Stimulated activated CD8-positive, alpha-beta memory T cell treated with anti-CD3 and anti-CD28 coated beads, Interleukin-15, amount 100 ng/mL, for 48 hours (primary cell): ENCODE data around the gene AATK.

Experiments
- DNase-seq, 2 donors: peaks; one replicate each; pipeline ENCODE4 v3.0.0-alpha.2; 2020; ENCODE audit warnings: low read depth in 2 of 2

Gene AATK

DNA sequence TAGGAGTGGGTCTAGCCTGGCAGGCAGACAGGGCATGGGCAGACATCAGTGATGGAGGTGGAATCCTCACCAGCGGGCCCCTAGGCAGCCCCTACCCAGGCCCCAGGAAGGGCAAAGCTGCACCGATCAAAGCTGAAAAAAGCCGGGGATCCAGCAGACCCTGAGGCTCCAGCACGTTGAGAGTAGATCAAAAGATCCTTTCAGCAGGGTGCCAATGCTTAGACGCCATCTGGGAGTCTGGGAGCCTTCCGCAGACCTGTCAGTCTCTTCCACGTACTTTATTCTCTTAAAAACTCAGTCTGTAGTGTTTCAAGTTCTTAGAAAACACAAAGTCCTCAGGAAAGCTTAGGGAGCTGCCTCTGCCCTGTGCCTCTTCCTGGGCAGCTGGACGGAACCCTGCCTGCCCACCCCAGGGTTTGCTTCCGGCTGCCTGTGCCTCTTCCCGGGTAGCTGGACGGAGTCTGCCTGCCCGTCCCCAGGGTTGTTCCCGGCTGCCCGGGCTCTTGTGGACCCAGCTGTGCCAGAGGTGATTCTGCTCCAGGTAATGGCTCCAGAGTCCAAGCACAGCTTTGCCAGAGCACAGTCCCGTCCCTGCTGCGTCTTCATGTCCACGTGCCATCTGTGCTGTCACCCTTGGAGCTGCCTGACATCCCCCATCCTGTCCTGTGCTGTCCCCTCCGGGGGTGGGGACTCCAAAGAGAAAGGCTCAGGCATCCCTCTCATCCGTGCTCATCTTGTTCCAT, 51.5 kb downstream of the AATK start:
- DNase-seq = no peak

GRCh38 chr17:81113158-81113724, 52.8 kb downstream of the AATK start:
- no peak for DNase-seq

GRCh38 chr17:81112450-81112849, 53.6 kb downstream of the AATK start:
- DNase-seq = no peak

GRCh38 chr17:81111066-81111465, 55.0 kb downstream of the AATK start:
- DNase-seq = no peak

GRCh38 chr17:81110488-81111040, 55.5 kb downstream of the AATK start:
- no peak for DNase-seq

GRCh38 chr17:81109957-81110356, 56.1 kb downstream of the AATK start:
- DNase-seq = no peak

DNA sequence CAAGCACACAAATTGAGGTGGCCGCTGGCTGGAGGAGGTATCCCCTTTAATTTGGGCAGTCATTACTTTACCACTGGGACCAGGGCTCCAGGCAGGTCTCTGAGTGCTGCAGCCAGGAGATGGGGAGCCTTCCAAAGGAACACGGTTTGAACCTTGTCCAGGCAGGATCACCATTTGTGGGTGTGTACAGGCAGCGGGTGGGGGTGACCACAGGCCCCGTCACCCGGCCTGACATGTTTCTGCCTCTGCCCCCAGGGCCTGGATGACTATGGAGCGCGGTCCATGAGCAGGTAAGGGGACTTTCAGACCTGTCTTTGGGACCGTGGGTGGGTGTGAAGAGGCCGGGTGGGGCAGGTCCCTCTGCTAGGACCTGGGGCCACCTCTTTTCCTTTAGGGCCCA, 57.8 kb downstream of the AATK start:
- no peak for DNase-seq

GRCh38 chr17:81106716-81107115, 59.3 kb downstream of the AATK start:
- no peak for DNase-seq

DNA sequence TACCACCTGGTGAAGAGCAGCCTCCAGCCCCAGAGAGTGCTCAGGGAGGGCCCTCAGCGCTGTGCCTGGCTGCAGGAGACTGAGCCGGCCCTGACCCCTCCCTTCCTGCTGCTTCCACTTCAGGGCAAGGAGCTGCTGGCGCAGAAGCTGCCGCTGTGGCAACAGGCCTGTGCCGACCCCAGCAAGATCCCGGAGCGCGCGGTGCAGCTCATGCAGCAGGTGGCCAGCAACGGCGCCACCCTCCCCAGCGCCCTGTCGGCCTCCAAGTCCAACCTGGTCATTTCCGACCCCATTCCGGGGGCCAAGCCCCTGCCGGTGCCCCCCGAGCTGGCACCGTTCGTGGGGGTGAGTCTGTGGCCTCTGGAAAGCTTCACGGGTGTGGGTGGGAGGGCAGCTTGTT, 62.6 kb downstream of the AATK start:
- no peak for DNase-seq

DNA sequence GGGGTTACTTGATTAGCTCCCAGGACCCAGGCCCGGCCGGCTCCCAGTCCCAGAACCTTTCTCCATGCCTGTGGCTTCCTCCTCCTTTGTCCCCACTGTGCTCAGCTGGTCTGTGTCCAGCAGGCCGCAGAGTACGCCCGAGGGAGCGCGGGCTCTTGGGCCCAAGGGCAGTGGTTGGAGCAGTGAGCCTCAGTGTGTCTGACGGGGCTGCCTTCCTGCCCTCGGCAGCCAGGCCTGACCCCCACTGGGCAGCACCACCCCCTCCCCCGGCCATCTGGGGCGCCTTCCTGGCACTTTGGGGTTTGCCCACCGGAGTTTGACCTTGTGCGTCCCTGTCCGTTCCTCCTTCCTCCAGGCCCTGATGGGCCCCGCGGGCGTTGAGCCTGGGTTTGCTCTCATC, 63.2 kb downstream of the AATK start:
- DNase-seq = no peak

DNA sequence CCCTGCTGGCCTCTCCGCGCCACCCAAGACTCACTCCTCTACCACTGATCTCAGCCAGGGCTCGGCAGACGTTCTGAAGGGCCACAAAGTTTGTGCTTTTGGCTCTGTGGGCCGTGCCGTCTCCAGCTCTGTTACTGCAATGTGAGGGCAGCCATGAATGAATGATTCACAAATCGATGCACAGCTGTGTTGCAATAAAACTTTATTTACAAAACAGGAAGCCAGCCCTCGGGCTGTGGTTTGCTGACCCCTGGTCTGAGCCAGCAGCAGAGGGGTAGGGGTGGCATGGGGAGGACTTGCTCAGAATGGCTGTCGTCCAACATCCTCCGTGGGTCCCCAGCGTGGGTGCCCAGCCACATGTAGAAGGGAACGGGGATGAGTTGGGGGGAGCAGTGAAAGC, 63.7 kb downstream of the AATK start:
- no peak for DNase-seq

GRCh38 chr17:81101614-81102306, 64.3 kb downstream of the AATK start:
- peak; percentile 83 for DNase-seq

DNA sequence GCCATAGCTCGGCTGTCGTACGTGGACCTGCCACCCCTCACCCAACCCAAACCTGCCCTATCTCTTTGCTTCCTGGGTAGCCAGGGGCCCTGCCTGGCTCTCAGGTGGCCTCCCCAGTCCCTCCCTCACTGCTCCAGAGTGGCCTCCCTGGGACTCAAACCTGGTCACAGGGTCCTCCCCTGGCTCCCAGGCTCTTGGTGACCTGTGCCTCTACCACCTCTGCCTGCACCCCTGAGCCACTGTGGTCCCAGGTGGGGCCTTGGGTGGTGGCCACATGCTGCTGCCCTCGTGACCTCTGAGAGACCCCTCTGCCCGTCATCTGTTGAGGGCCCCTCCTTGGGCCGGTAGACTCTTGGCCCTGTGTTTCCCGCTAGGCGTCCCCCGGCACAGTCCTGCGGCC, 65.4 kb downstream of the AATK start:
- no peak for DNase-seq

GRCh38 chr17:81099888-81100287, 66.1 kb downstream of the AATK start:
- no peak for DNase-seq

- DNase-seq = peak in 1 of 2 donors; percentile 43
Measured at GRCh38 chr17:81097943-81098308, 68.1 kb downstream of the AATK start.

- DNase-seq = peak; percentile 30 to 58
Measured at GRCh38 chr17:81097134-81097942, 68.7 kb downstream of the AATK start.

GRCh38 chr17:81096741-81097133, 69.3 kb downstream of the AATK start:
- DNase-seq = no peak

GRCh38 chr17:81095383-81095762, 70.6 kb downstream of the AATK start:
- DNase-seq = peak in 1 of 2 donors; percentile 34

DNA sequence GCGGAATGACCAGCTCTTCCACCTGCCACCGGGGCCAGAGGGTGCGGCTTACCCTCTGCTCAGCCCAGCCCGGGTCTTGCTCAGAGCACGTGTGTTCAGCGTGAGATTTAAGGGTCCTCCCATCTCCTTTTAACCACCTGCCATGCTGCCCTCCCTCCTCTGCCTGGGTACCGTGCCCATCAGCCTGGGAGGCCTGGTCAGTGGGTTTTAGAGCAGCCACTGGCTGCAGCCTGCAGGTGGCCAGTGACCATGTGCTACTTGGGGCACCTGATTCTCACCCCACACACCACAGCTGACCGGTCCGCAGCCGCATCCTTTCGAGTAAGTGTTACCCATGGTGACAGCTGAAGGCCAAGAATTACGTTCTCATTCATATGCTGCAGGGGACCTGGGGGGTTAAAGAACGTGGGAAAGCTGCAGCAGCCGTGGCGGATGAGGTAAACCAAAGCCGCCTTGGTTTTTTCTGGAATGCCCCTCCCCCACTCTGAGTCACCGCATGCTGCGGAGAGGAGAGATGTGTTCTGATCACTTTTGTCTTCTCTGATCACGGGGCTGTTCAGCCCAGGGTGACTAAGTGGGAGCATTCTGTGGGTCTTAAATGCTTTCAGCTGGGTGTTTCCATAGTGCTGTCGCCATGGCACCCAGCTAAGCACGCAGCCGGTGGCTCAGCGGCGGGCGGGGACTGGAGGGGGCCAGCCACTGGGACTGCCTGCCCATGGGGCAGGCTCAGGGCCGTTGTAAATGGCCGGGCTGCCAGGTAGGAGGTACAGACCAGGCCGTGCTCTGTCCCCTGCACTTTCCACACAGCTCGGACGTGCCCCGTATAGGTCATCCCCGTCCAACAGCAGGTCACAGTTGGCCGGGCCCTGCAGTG, 71.3 kb downstream of the AATK start:
- peak; percentile 84 to 95 for DNase-seq

DNA sequence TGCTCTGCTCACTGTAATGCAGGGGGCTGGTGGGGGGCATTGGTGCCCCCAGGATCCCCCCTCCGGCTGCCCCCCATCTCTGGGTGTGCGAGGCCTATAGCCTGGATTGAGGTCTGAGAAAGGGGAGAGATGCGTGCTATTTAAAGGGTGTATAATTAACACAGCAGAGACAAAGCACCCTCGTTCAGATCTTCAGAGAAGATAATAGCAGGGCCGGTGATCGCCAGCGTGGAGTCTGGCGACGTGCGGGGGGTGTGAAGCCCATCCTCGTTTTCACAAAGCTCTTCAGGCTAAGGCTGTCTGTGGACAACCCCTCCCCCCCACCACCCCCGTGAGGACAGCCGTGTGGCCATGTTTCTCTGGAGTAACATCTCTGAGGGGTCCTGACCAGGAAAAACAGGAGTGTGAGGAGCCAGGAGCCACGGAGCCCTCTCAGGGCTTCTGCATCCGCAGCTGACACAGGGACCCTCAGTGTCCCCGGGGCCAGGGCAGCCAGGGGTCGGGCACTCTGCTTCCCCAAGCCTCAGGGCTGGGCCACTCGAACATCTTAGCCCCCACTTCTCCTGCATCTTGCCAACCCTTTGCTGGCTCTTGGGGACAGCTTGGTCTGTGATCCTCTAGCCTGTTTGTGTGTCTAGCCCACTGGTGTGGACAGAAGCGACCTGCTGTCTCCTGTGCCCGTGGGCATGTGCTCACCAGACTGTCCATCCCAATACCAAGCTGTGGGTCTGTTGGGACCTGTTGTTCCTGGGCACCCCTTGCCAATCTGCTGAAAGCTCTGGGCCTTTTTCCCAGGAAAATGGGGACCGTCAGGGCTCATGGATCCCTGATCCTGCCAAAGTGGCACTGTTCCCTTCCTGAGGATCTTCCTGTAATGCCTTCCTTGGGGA, 72.2 kb downstream of the AATK start:
- DNase-seq = no peak
